NCI-H1417 (cell line): ENCODE measurements around the gene FOXJ3.

Experiments used
- DNase-seq, 3 experiments: peaks; one replicate each; lab custom pipeline; 2025; lab: John Stamatoyannopoulos, UW

The FOXJ3 gene

GRCh38 chr1:42167611-42168390, 167.2 kb downstream of the FOXJ3 start:
- no peak for DNase-seq

GRCh38 chr1:42165511-42166210, 169.4 kb downstream of the FOXJ3 start:
- DNase-seq = peak; percentile 76 to 94 (median 85)

GRCh38 chr1:42164551-42165420, 170.2 kb downstream of the FOXJ3 start, which contains the start of gene GUCA2A:
Gene GUCA2A (minus strand): TSS chr1:42164745. CDS start chr1:42164712, 33 bp downstream.
- no peak for DNase-seq

GRCh38 chr1:42163536-42164503, 171.2 kb downstream of the FOXJ3 start:
- DNase-seq = no peak

- DNase-seq = no peak
Measured at GRCh38 chr1:42163114-42163513, 171.9 kb downstream of the FOXJ3 start.

- no peak for DNase-seq
Measured at GRCh38 chr1:42162181-42162580, 172.9 kb downstream of the FOXJ3 start.

- DNase-seq = no peak
Measured at GRCh38 chr1:42158189-42158588, 176.8 kb downstream of the FOXJ3 start.

GRCh38 chr1:42157667-42158066, 177.4 kb downstream of the FOXJ3 start:
- DNase-seq = no peak

GRCh38 chr1:42155362-42155761, 179.7 kb downstream of the FOXJ3 start:
- no peak for DNase-seq

GRCh38 chr1:42154685-42155084, 180.3 kb downstream of the FOXJ3 start:
- DNase-seq = no peak

- DNase-seq = no peak
Measured at GRCh38 chr1:42153624-42154023, 181.4 kb downstream of the FOXJ3 start.

- DNase-seq = no peak
Measured at GRCh38 chr1:42152907-42153600, 182.0 kb downstream of the FOXJ3 start, which contains the start of gene GUCA2B. Gene GUCA2B (plus strand): TSS chr1:42153410. CDS start chr1:42153451, 41 bp downstream.

GRCh38 chr1:42152119-42152518, 182.9 kb downstream of the FOXJ3 start:
- DNase-seq = no peak

- no peak for DNase-seq
Measured at GRCh38 chr1:42150651-42151050, 184.4 kb downstream of the FOXJ3 start.

GRCh38 chr1:42148166-42148565, 186.9 kb downstream of the FOXJ3 start:
- DNase-seq = no peak

- peak; percentile 63 to 87 (median 84) for DNase-seq
Measured at GRCh38 chr1:42146626-42147320, 188.3 kb downstream of the FOXJ3 start.

- DNase-seq = no peak
Measured at GRCh38 chr1:42145764-42146625, 189.0 kb downstream of the FOXJ3 start.

GRCh38 chr1:42145389-42145716, 189.7 kb downstream of the FOXJ3 start:
- no peak for DNase-seq
